Endothelial cell of umbilical vein (primary cell): ENCODE measurements around the gene SRPK2. TPM values are rescaled to one million over a fixed set of nuclear protein-coding genes. Genes with fewer than 3 reads are reported as not detected.

Source experiments
- BruUV-seq: library from RNA; stranded (reverse); fragments of 400-500 nt; replicated peaks from 2 replicates; lab custom pipeline; 2021; lab: Mats Ljungman, UMichigan
- CTCF ChIA-PET: fragments of 300-600, 350-600 bp; sonication (Branson Sonifier 250); formaldehyde crosslinking; loops from one replicate; lab custom pipeline; 2021; ENCODE audit warnings: antibody characterized with exemption, inconsistent platforms; lab: Charles Lee
- POLR2A ChIA-PET: fragments of 300-600, 350-600 bp; sonication (Branson Sonifier 250); formaldehyde crosslinking; loops from one replicate; lab custom pipeline; 2021; ENCODE audit warnings: antibody characterized with exemption, inconsistent platforms; lab: Charles Lee
- DNase-seq: peaks from one replicate; pipeline ENCODE4 v3.0.0-alpha.2; 2011; ENCODE audit warnings: low read depth, low spot score
- FAIRE-seq: peaks from 2 replicates; lab custom pipeline; 2011; peaks lifted over from hg19 to GRCh38; lab: Jason Lieb, UNC
- H2AFZ ChIP-seq: 2 replicates; pipeline ENCODE4 v1.6.0; 2012; ENCODE audit warnings: low read depth, low read length, control low read depth, inconsistent platforms
- H3K27ac ChIP-seq: 2 replicates; pipeline ENCODE4 v1.5.1; 2011; ENCODE audit warnings: low read depth, mild to moderate bottlenecking, control low read depth, low read length, moderate library complexity; ENCODE audit not compliant: insufficient read depth
- H3K27me3 ChIP-seq, 2 experiments: 2 replicates each; pipeline versions ENCODE4 v1.6.0 to v1.6.1; 2011; ENCODE audit warnings: low read length in 2 of 2, mixed read lengths in 1 of 2; ENCODE audit not compliant: control insufficient read depth in 2 of 2, insufficient read depth in 2 of 2
- H3K36me3 ChIP-seq, 2 experiments: 2 replicates in 1 of 2; 3 replicates in 1 of 2; pipeline ENCODE4 v1.5.1; 2011; ENCODE audit warnings: low read length in 2 of 2, mild to moderate bottlenecking in 1 of 2, moderate library complexity in 1 of 2; ENCODE audit not compliant: control insufficient read depth in 2 of 2, insufficient read depth in 2 of 2; ENCODE audit errors: extremely low read depth in 1 of 2
- H3K4me1 ChIP-seq: 3 replicates; pipeline ENCODE4 v1.5.1; 2011; ENCODE audit warnings: mild to moderate bottlenecking, low read length; ENCODE audit not compliant: control insufficient read depth, insufficient read depth; ENCODE audit errors: extremely low read depth
- H3K4me2 ChIP-seq: 2 replicates; pipeline ENCODE4 v1.6.1; 2011; ENCODE audit warnings: low read length, control low read depth, mixed read lengths; ENCODE audit not compliant: insufficient read depth
- H3K4me3 ChIP-seq, 3 experiments: fragments of 200-600 bp in 1 of 3; sonication (generic), shearing (Covaris generic) in 1 of 3; replicated peaks in 1 of 3; 2 replicates each; pipeline ENCODE4 v1.5.1; 2011 to 2016; ENCODE audit warnings: control low read depth in 3 of 3, low read length in 3 of 3, mild to moderate bottlenecking in 2 of 3, inconsistent platforms in 1 of 3, low read depth in 1 of 3, moderate library complexity in 1 of 3; ENCODE audit not compliant: insufficient read depth in 1 of 3
- H3K79me2 ChIP-seq: 2 replicates; pipeline ENCODE4 v1.6.0; 2012; ENCODE audit warnings: low read length, inconsistent platforms; ENCODE audit not compliant: control insufficient read depth, insufficient read depth
- H3K9ac ChIP-seq: replicated peaks from 2 replicates; pipeline ENCODE3; 2011; ENCODE audit warnings: low read length, control low read depth; ENCODE audit not compliant: insufficient read depth; ENCODE audit errors: extremely low read depth
- H3K9me1 ChIP-seq: replicated peaks from 3 replicates; pipeline ENCODE4 v1.6.0; 2011; ENCODE audit warnings: mild to moderate bottlenecking, low read length; ENCODE audit not compliant: control insufficient read depth, insufficient read depth; ENCODE audit errors: extremely low read depth
- H3K9me3 ChIP-seq: replicated peaks from 2 replicates; pipeline ENCODE4 v1.5.1; 2012; ENCODE audit warnings: low read length, inconsistent platforms; ENCODE audit not compliant: control insufficient read depth, insufficient read depth
- H4K20me1 ChIP-seq: replicated peaks from 2 replicates; pipeline ENCODE3; 2011; ENCODE audit warnings: mild to moderate bottlenecking, low read length; ENCODE audit not compliant: control insufficient read depth, insufficient read depth; ENCODE audit errors: extremely low read depth
- CTCF ChIP-seq, 2 donors: IDR thresholded peaks; 1 replicate in 1 of 2; 2 replicates in 1 of 2; pipeline ENCODE4 v1.5.1; 2011; ENCODE audit warnings: low read length in 2 of 2, mild to moderate bottlenecking in 2 of 2, moderate library complexity in 2 of 2, control low read depth in 1 of 2, inconsistent platforms in 1 of 2, low read depth in 1 of 2; ENCODE audit not compliant: insufficient read depth in 1 of 2; ENCODE audit errors: extremely low read depth in 1 of 2
- EZH2 ChIP-seq: IDR thresholded peaks from 2 replicates; pipeline ENCODE4 v1.6.1; 2012; ENCODE audit warnings: borderline replicate concordance, low read depth, mild to moderate bottlenecking, moderate library complexity, low read length, inconsistent platforms; ENCODE audit not compliant: severe bottlenecking
- FOS ChIP-seq: IDR thresholded peaks from 2 replicates; pipeline ENCODE4 v1.6.1; 2011; ENCODE audit warnings: mild to moderate bottlenecking, low read length, moderate library complexity, borderline replicate concordance; ENCODE audit not compliant: insufficient read depth
- GATA2 ChIP-seq: IDR thresholded peaks from 2 replicates; pipeline ENCODE4 v1.7.0; 2011; ENCODE audit warnings: low read depth, mild to moderate bottlenecking, moderate library complexity, mixed read lengths, low read length; ENCODE audit not compliant: insufficient read length, insufficient read depth
- JUN ChIP-seq: IDR thresholded peaks from 2 replicates; pipeline ENCODE4 v1.6.1; 2011; ENCODE audit warnings: borderline replicate concordance, low read depth; ENCODE audit not compliant: insufficient read length, insufficient read depth
- MAX ChIP-seq: IDR thresholded peaks from 2 replicates; pipeline ENCODE4 v1.6.1; 2011; ENCODE audit not compliant: insufficient read depth, insufficient read length
- MYC ChIP-seq: IDR thresholded peaks from one replicate; pipeline ENCODE4 v1.6.1; 2011; ENCODE audit warnings: mild to moderate bottlenecking, low read depth, low read length
- POLR2A ChIP-seq: IDR thresholded peaks from 2 replicates; pipeline ENCODE4 v1.6.1; 2012; ENCODE audit warnings: low read depth, mild to moderate bottlenecking, control low read depth, low read length
- POLR2AphosphoS5 ChIP-seq: IDR thresholded peaks from 2 replicates; pipeline ENCODE4 v1.6.1; 2012; ENCODE audit warnings: low read depth, mild to moderate bottlenecking, control low read depth, low read length, moderate library complexity; ENCODE audit not compliant: insufficient read depth
- dilution Hi-C: fragments of 300-500 bp; cut with MboI; formaldehyde crosslinking; loops from one replicate; pipeline ENCODE4 v1.15.0; 2019; ENCODE audit warnings: low sequenced_read_pairs; ENCODE audit not compliant: extremely low pct_ligation_motif_present
- intact Hi-C: fragments of 100-400 bp; cut with micrococcal nuclease; formaldehyde crosslinking; loops from one replicate; pipeline ENCODE4 v1.10.0; 2022
- polyA plus RNA-seq, 4 experiments: library from polyadenylated mRNA; depleted of rRNA in 3 of 4; stranded (reverse) in 3 of 4; unstranded in 1 of 4; fragments of >200 nt; gene quantifications; 2 replicates each; pipeline versions ENCODE4 v1.2.1 to v1.2.3, GENCODE V29; 2011 to 2012; ENCODE audit warnings: missing spikeins in 1 of 4
- total RNA-seq: library from RNA; stranded (reverse); gene quantifications from 2 replicates; pipeline ENCODE4 v1.2.3, GENCODE V29; 2021

The SRPK2 gene
- total and polyA plus RNA-seq, 2 donors (not counting 3 experiments of a cell fraction or from before 2014, with no cell fraction given) = 13.4 to 55.2 TPM

GRCh38 chr7:105249216-105249615 is 139.5 kb downstream of the SRPK2 start:
- Histone ChIP-seq H3K4me1 (peaks cover 14% of the 10 kb centered on the region), H3K4me3 (no peak overlapping the region), H3K4me2 (no peak overlapping the region), H3K79me2 (peaks cover 39% of the 10 kb centered on the region), H3K9me3 (no peaks in the 10 kb centered on the region), H2AFZ (no peak overlapping the region), H3K9me1 (no peaks in the 10 kb centered on the region), H3K27me3 (no peaks in the 10 kb centered on the region), H3K9ac (no peak overlapping the region), H3K27ac (no peak overlapping the region), H3K36me3 (no peaks in the 10 kb centered on the region), H4K20me1 (peaks cover 19% of the 10 kb centered on the region)
- no TSS peak for BruUV-seq
- ChIA-PET CTCF (interaction anchor here (0.8 kb wide), 1 partner anchor 24 kb away, joined by 3 read pairs; no protein-coding TSS in a partner anchor), POLR2A (no interaction called here)
- FAIRE-seq (no peak), DNase-seq (no peak)
- dilution Hi-C loops (no loop called here), intact Hi-C loops (no loop called here)
- TF ChIP-seq POLR2AphosphoS5 (no peak), POLR2A (no peak), GATA2 (no peak), EZH2 (no peak), MAX (no peak), MYC (no peak), CTCF (IDR thresholded peaks at IDR 0.05; ENCODE audit: extremely low read depth in 1 of 2, insufficient read depth in 1 of 2, low read depth in 1 of 2, low read length in 2 of 2) (no peak), JUN (no peak), FOS (no peak)
